Parathyroid adenoma (tissue), 2 donors: Measurements from ENCODE around the gene LASP1.
"Not testable (repeated sequence)": the region's sequence is repeated elsewhere in the genome, so short reads cannot be mapped to it uniquely, and the experiment has no call there.

ENCODE experiments used
- H2AFZ ChIP-seq: fragments of 300-600 bp; sonication (generic); one replicate; pipeline ENCODE4 v1.7.0; 2017; ENCODE audit warnings: antibody characterized with exemption, mild to moderate bottlenecking
- H3K27ac ChIP-seq: fragments of 300-600 bp; sonication (generic); one replicate; pipeline ENCODE4 v1.7.0; 2017
- H3K27me3 ChIP-seq: fragments of 300-600 bp; sonication (generic); one replicate; pipeline ENCODE4 v1.7.0; 2017; ENCODE audit warnings: low read length; ENCODE audit not compliant: control insufficient read depth, insufficient read depth
- H3K36me3 ChIP-seq: fragments of 300-600 bp; sonication (generic); one replicate; pipeline ENCODE4 v1.7.0; 2017; ENCODE audit warnings: low read length; ENCODE audit not compliant: control insufficient read depth, insufficient read depth
- H3K4me1 ChIP-seq: fragments of 300-600 bp; sonication (generic); one replicate; pipeline ENCODE4 v1.7.0; 2017; ENCODE audit warnings: control low read depth
- H3K4me2 ChIP-seq: fragments of 300-600 bp; sonication (generic); one replicate; pipeline ENCODE4 v1.7.0; 2017; ENCODE audit warnings: low read length
- H3K4me3 ChIP-seq: fragments of 300-600 bp; sonication (generic); one replicate; pipeline ENCODE4 v1.7.0; 2017; ENCODE audit warnings: low read depth, low read length
- H3K79me2 ChIP-seq: fragments of 300-600 bp; sonication (generic); one replicate; pipeline ENCODE4 v1.7.0; 2017; ENCODE audit warnings: control low read depth
- H3K9ac ChIP-seq: fragments of 300-600 bp; sonication (generic); one replicate; pipeline ENCODE4 v1.7.0; 2017; ENCODE audit warnings: mild to moderate bottlenecking
- H3K9me3 ChIP-seq: fragments of 300-600 bp; sonication (generic); one replicate; pipeline ENCODE4 v1.7.0; 2017; ENCODE audit warnings: low read length; ENCODE audit not compliant: control insufficient read depth
- TF ChIP-seq, protein P1 (sequence below): fragments of 300-600 bp; sonication (generic); IDR thresholded peaks from one replicate; pipeline ENCODE4 v1.7.0; 2017; ENCODE audit warnings: antibody characterized with exemption, mild to moderate bottlenecking
- donor health status: primary hyperparathyroidism.

The LASP1 gene

GRCh38 chr17:38939987-38940386 lies 70.1 kb downstream of the LASP1 start:
- no peak overlapping the region for H3K9ac ChIP-seq
- no peak overlapping the region for H3K27ac ChIP-seq
- H3K27me3 ChIP-seq: no peaks in the 10 kb centered on the region
- H3K9me3 ChIP-seq: no peaks in the 10 kb centered on the region
- no peak overlapping the region for H3K4me2 ChIP-seq
- H3K4me3 ChIP-seq: no peak overlapping the region
- H3K4me1 ChIP-seq: no peaks in the 10 kb centered on the region
- no peak overlapping the region for H2AFZ ChIP-seq
- no peaks in the 10 kb centered on the region for H3K79me2 ChIP-seq
- H3K36me3 ChIP-seq: no peaks in the 10 kb centered on the region
- TF ChIP-seq, protein P1, sequence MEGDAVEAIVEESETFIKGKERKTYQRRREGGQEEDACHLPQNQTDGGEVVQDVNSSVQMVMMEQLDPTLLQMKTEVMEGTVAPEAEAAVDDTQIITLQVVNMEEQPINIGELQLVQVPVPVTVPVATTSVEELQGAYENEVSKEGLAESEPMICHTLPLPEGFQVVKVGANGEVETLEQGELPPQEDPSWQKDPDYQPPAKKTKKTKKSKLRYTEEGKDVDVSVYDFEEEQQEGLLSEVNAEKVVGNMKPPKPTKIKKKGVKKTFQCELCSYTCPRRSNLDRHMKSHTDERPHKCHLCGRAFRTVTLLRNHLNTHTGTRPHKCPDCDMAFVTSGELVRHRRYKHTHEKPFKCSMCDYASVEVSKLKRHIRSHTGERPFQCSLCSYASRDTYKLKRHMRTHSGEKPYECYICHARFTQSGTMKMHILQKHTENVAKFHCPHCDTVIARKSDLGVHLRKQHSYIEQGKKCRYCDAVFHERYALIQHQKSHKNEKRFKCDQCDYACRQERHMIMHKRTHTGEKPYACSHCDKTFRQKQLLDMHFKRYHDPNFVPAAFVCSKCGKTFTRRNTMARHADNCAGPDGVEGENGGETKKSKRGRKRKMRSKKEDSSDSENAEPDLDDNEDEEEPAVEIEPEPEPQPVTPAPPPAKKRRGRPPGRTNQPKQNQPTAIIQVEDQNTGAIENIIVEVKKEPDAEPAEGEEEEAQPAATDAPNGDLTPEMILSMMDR: no peak

- TF ChIP-seq, protein P1: no peak
- H3K36me3 ChIP-seq: no peaks in the 10 kb centered on the region
- H3K4me3 ChIP-seq: no peak overlapping the region
- H3K9ac ChIP-seq: no peak overlapping the region
- H3K27ac ChIP-seq: no peak overlapping the region
- no peaks in the 10 kb centered on the region for H3K4me1 ChIP-seq
- H2AFZ ChIP-seq: no peak overlapping the region
- no peaks in the 10 kb centered on the region for H3K9me3 ChIP-seq
- no peaks in the 10 kb centered on the region for H3K79me2 ChIP-seq
- no peak overlapping the region for H3K4me2 ChIP-seq
- H3K27me3 ChIP-seq: no peaks in the 10 kb centered on the region
Observed at GRCh38 chr17:38940404-38940803, 70.5 kb downstream of the LASP1 start.

DNA sequence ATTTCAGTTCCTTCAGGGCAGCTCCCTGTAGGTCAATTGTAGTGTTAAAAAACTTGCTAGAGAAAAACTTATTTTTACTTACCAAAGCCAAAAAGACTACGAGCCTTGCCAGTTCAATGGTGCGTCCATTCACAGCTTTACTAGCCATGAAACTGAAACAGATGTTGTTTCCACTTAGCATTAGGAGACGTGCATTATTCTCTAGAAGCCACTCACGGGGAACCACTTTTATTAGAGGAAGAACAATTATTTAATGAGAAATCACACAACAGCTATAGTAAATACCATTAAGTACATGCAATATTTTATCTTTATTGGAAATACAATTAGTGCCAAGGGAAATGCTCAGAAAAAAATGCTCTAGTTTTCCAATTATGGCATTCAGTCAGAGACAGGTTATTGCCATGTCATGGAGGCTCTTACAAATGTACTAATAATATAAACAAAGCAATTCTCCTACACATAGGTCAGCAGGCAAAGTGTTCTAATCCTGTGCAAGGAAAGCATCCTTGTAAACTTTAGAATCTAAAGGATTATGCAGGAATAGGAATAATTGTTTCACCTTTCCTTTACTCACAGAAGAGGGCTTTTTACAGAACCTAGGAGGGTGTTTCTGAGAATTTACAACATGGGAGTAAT lies 73.0 kb downstream of the LASP1 start:
- Histone ChIP-seq H3K4me3 (no peak overlapping the region), H3K9me3 (no peaks in the 10 kb centered on the region), H3K27ac (no peak overlapping the region), H3K4me1 (no peaks in the 10 kb centered on the region), H3K4me2 (no peak overlapping the region), H3K36me3 (no peaks in the 10 kb centered on the region), H3K27me3 (no peaks in the 10 kb centered on the region), H3K9ac (no peak overlapping the region), H3K79me2 (no peaks in the 10 kb centered on the region), H2AFZ (no peak overlapping the region)
- TF ChIP-seq, protein P1: no peak

- TF ChIP-seq, protein P1: no peak
- Histone ChIP-seq H3K9ac (no peak overlapping the region), H3K4me1 (no peaks in the 10 kb centered on the region), H3K36me3 (no peaks in the 10 kb centered on the region), H3K4me3 (no peak overlapping the region), H3K27me3 (no peaks in the 10 kb centered on the region), H3K79me2 (no peaks in the 10 kb centered on the region), H3K9me3 (no peaks in the 10 kb centered on the region), H2AFZ (no peak overlapping the region), H3K27ac (no peak overlapping the region), H3K4me2 (no peak overlapping the region)
Observed at GRCh38 chr17:38943607-38944006, 73.7 kb downstream of the LASP1 start.

- H3K4me1 ChIP-seq: no peaks in the 10 kb centered on the region
- no peaks in the 10 kb centered on the region for H3K36me3 ChIP-seq
- H3K4me2 ChIP-seq: no peak overlapping the region
- H3K27me3 ChIP-seq: no peaks in the 10 kb centered on the region
- H3K79me2 ChIP-seq: no peaks in the 10 kb centered on the region
- no peaks in the 10 kb centered on the region for H3K9me3 ChIP-seq
- H3K4me3 ChIP-seq: no peak overlapping the region
- H2AFZ ChIP-seq: no peak overlapping the region
- H3K9ac ChIP-seq: no peak overlapping the region
- TF ChIP-seq, protein P1: no peak
- no peak overlapping the region for H3K27ac ChIP-seq
Observed at GRCh38 chr17:38947189-38947588, 77.3 kb downstream of the LASP1 start.

GRCh38 chr17:38953800-38954199 lies 83.9 kb downstream of the LASP1 start:
- not testable (repeated sequence) for H2AFZ ChIP-seq, H3K4me1 ChIP-seq

More at GRCh38 chr17:38953800-38954199, 83.9 kb downstream of the LASP1 start:
- not testable (repeated sequence) for H3K9me3 ChIP-seq, H3K9ac ChIP-seq, H3K36me3 ChIP-seq, H3K4me3 ChIP-seq, H3K27ac ChIP-seq, H3K4me2 ChIP-seq, H3K79me2 ChIP-seq, H3K27me3 ChIP-seq
